Natural killer cell treated with Interleukin-12 subunit alpha and Interleukin-12 subunit beta and Interleukin-15 and Interleukin-18, amount 100 ng/mL, for 72 hours (primary cell): ENCODE results near the gene PRICKLE4. TPM values are rescaled to one million over a fixed set of nuclear protein-coding genes. Genes with fewer than 3 reads are reported as not detected.

Experiments
- ATAC-seq, 2 donors: fragments of 150-1000 bp; cut with Tn5 transposase in 1 of 2; sonication (Bioruptor Pico), chemical (Tn5 transposase) in 1 of 2; 2 replicates each; pipeline ENCODE4 v1.10.0; 2021
- DNase-seq: peaks from one replicate; pipeline ENCODE4 v3.0.0; 2022; ENCODE audit warnings: low spot score
- H3K27ac Mint-ChIP-seq, 2 donors: 1 replicate in 1 of 2; 2 replicates in 1 of 2; pipeline ENCODE4 v1.8.0; 2022; ENCODE audit warnings: mixed read lengths in 2 of 2, mild to moderate bottlenecking in 1 of 2, moderate library complexity in 1 of 2
- H3K27me3 Mint-ChIP-seq, 2 donors: 1 replicate in 1 of 2; 2 replicates in 1 of 2; pipeline ENCODE4 v1.8.0; 2022; ENCODE audit warnings: mixed read lengths in 2 of 2
- H3K36me3 Mint-ChIP-seq: one replicate; pipeline ENCODE4 v1.8.0; 2022; ENCODE audit warnings: mixed read lengths
- H3K4me1 Mint-ChIP-seq, 2 donors: 1 replicate in 1 of 2; 2 replicates in 1 of 2; pipeline ENCODE4 v1.8.0; 2022; ENCODE audit warnings: low read depth in 2 of 2, mixed read lengths in 2 of 2, mild to moderate bottlenecking in 1 of 2
- H3K4me3 Mint-ChIP-seq: one replicate; pipeline ENCODE4 v1.8.0; 2022; ENCODE audit warnings: mixed read lengths
- H3K9me3 Mint-ChIP-seq: 2 replicates; pipeline ENCODE4 v1.8.0; 2022; ENCODE audit warnings: mixed read lengths
- total RNA-seq, 2 donors: library from RNA; stranded (reverse); gene quantifications; one replicate each; pipeline ENCODE4 v1.2.3, GENCODE V29; 2022

The PRICKLE4 gene
- total RNA-seq, 2 donors from 2014 or later = not detected

DNA sequence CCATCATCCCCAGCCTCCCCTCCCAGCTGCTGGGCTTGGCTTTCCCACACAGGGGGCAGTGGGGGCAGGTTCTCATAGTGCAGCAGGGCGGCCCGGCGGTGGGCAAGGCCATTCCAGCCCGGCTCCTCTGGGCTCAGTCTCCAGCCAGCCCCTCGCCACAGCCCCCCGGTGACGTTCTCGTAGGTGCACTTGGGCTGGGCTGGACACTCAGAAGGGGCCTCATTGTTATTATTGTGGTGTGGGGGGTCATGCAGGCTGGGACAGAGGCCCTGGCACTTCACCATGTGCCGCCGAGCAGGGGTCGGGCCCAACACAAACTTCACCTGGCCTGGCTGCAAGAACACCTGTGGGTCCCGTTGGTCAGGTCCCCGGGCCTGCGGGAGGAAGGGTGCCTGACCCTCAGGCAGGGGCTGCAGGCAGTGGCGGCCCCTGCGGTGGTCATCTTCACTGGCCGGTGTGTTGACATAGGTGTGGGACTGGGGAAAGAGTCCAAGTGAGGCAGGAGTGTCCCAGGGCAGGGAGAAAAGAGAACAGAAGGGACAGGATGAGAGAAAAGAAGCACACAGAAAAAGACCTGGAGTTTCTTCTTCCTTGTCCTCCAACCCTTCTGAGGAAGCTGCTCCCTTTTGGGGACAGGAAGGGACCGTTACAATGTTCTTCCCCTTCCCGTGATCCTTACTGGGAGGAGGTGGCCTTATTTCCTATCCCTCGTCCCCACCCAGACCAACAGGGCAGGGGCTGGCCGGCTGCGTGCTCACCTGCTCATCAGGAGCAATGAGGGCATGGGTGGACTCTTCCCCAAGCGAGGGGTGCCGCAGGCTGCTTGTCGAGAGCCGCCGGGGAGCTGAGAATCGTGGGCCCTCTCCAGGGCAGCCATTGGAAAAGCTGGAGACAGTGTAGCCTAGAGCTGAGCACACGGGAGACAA lies 9.3 kb upstream of the PRICKLE4 start:
- H3K27ac Mint-ChIP-seq = no peak overlapping the region
- DNase-seq (no peak), ATAC-seq (no peak)
- peaks cover 4% of the 10 kb centered on the region for H3K36me3 Mint-ChIP-seq
- H3K9me3 Mint-ChIP-seq = no peaks in the 10 kb centered on the region
- H3K27me3 Mint-ChIP-seq = no peaks in the 10 kb centered on the region
- no peak overlapping the region for H3K4me3 Mint-ChIP-seq
- H3K4me1 Mint-ChIP-seq = peaks cover 0 to 8% of the 10 kb centered on the region in 2 donors

GRCh38 chr6:41774841-41775240 lies 5.7 kb upstream of the PRICKLE4 start:
- Mint-ChIP-seq H3K27ac (no peak overlapping the region), H3K36me3 (peaks cover 4% of the 10 kb centered on the region), H3K9me3 (no peaks in the 10 kb centered on the region), H3K4me3 (no peak overlapping the region), H3K27me3 (no peaks in the 10 kb centered on the region), H3K4me1 (peaks cover 7% of the 10 kb centered on the region in 2 donors)
- DNase-seq (no peak), ATAC-seq (no peak)

DNA sequence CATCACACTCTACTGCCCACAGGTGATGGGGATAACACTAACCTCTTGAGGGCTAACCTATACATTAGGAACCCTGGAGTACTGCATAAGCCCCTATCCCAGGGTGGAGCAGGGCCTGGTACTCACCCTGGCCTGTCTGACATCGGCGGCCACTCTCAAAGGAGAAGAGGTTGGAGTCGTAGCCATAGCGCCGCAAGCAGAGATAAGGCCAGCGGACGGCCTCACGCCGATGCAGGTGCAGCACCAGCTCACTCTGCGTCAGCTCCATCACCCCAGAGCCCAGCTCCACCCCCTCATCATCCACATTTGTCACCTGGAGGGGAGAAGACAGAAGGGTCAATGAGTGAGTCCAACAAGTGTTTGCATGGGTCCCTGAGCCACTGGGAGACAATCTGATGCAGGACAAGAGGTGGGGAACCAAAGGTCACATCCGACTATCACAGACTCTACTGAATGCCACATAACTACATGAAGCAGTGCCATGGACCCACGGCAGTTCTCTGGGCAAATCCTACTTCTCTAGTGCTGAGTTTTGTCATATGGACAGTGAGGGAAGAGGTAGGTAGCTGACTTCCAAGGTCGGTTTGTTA lies 5.2 kb upstream of the PRICKLE4 start:
- Mint-ChIP-seq H3K27ac (no peak overlapping the region), H3K36me3 (peaks cover 4% of the 10 kb centered on the region), H3K9me3 (no peaks in the 10 kb centered on the region), H3K27me3 (no peaks in the 10 kb centered on the region), H3K4me1 (peaks cover 7 to 9% of the 10 kb centered on the region in 2 donors), H3K4me3 (no peak overlapping the region)
- DNase-seq (no peak), ATAC-seq (no peak)

GRCh38 chr6:41777551-41778285 lies 2.9 kb upstream of the PRICKLE4 start:
- Mint-ChIP-seq H3K4me3 (peak overlapping the region; percentile 96), H3K4me1 (peaks cover 7 to 14% of the 10 kb centered on the region in 2 donors), H3K27ac (no peak overlapping the region), H3K27me3 (no peaks in the 10 kb centered on the region), H3K36me3 (peaks cover 4% of the 10 kb centered on the region), H3K9me3 (no peaks in the 10 kb centered on the region)
- DNase-seq = no peak
- no peak for ATAC-seq

GRCh38 chr6:41778895-41779294 lies 1.7 kb upstream of the PRICKLE4 start:
- Mint-ChIP-seq H3K4me3 (peak overlapping the region; percentile 96), H3K36me3 (peaks cover 4% of the 10 kb centered on the region), H3K4me1 (peaks cover 7 to 14% of the 10 kb centered on the region in 2 donors), H3K27ac (peak overlapping the region; percentile 45 to 88), H3K9me3 (no peaks in the 10 kb centered on the region), H3K27me3 (no peaks in the 10 kb centered on the region)
- ATAC-seq (no peak), DNase-seq (no peak)

DNA sequence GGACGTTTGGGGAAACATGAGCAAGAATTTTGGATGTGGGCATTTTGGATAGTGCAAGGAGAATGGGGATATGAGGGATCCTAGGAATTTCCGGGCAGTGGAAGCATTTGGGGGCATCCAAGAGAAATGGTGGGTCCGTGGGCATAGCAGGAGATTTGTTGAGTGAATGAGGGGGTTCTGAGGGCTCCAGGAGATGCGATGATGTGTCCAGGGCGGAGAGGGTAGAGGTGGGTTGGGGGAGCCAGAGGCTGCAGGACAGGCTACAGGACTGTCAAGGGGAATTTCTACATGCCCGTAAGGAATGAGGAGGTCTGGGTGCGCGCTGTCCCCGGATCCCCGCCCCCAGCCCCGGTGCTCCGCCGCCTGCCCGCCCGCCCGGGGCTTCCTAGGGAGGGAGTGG lies 1.2 kb upstream of the PRICKLE4 start:
- Mint-ChIP-seq H3K27me3 (no peaks in the 10 kb centered on the region), H3K36me3 (peaks cover 1% of the 10 kb centered on the region), H3K9me3 (no peaks in the 10 kb centered on the region), H3K27ac (peak overlapping the region; percentile 45 to 88), H3K4me1 (peaks cover 7 to 14% of the 10 kb centered on the region in 2 donors), H3K4me3 (peak overlapping the region; percentile 96)
- no peak for DNase-seq
- no peak for ATAC-seq

- no peaks in the 10 kb centered on the region for H3K27me3 Mint-ChIP-seq
- peaks cover 7 to 14% of the 10 kb centered on the region in 2 donors for H3K4me1 Mint-ChIP-seq
- no peaks in the 10 kb centered on the region for H3K9me3 Mint-ChIP-seq
- DNase-seq = peak; percentile 99
- H3K36me3 Mint-ChIP-seq = no peaks in the 10 kb centered on the region
- H3K4me3 Mint-ChIP-seq = peak within 1 kb of the TSS; percentile 96
- H3K27ac Mint-ChIP-seq = peak within 1 kb of the TSS; percentile 45 to 88
- ATAC-seq = peak; percentile 98 to 99
Measured at GRCh38 chr6:41779788-41780550, 613 bp upstream of the PRICKLE4 start, which contains the start of gene FRS3. TSS of gene FRS3 (minus strand) at chr6:41779900. CDS start at chr6:41776987, 2,913 bp downstream.

DNA sequence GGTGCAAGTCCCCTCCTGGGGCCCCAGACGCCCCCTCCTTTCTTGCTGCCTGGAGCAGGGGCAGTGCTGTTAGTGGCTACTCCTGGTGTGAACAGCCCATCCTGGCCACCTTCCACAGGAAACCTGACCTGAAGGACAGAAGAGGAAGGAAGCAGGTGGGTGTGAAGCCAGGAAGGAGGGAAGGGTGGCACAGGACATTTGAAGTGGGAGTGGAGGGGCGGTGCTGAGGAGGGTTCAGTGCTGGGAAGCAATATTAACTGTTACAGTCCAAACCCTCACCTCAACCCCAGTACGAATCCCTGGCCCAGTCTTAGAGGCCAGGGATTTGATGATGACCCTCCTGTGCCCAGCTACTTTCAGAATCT lies 766 bp downstream of the PRICKLE4 start:
- Mint-ChIP-seq H3K27ac (peak overlapping the region in 1 of 2 donors; percentile 37), H3K4me3 (peak overlapping the region; percentile 58), H3K9me3 (no peaks in the 10 kb centered on the region), H3K4me1 (peaks cover 7 to 14% of the 10 kb centered on the region in 2 donors), H3K36me3 (no peaks in the 10 kb centered on the region), H3K27me3 (no peaks in the 10 kb centered on the region)
- ATAC-seq (no peak), DNase-seq (no peak)

DNA sequence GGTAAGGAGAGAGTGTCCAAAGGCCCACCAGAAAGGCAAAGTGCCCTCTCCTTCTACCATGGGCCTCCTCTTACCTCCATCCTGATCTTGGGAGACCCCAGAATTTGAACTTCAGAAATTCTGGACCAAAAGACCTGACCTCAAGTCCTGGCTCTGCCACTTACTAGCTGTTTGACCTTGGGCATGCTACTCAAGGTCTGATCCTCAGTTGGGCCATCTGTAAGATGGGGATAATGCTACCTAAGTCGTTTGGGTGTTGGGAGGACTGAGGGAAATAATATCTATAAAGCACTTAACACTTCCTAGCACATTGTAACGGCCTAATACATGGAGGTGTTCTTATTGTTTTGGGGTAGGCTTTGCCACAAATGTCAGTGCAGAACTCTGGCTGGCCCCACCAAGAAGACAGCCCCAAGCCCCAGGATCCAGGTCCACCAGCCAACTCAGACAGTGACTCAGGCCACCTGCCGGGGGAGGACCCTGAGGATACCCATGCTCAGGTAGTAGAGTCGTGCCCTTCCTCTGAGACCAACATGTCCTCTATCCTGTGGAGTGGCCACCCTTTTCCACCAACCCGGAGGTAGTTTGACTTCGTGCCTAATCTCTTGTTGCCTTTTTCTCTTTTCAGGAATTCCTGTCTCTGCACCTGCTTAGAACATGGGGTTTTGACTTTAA lies 2.7 kb downstream of the PRICKLE4 start:
- Mint-ChIP-seq H3K27me3 (no peaks in the 10 kb centered on the region), H3K4me3 (no peak overlapping the region), H3K36me3 (no peaks in the 10 kb centered on the region), H3K4me1 (peaks cover 7 to 14% of the 10 kb centered on the region in 2 donors), H3K9me3 (no peaks in the 10 kb centered on the region), H3K27ac (no peak overlapping the region)
- ATAC-seq = no peak
- no peak for DNase-seq

DNA sequence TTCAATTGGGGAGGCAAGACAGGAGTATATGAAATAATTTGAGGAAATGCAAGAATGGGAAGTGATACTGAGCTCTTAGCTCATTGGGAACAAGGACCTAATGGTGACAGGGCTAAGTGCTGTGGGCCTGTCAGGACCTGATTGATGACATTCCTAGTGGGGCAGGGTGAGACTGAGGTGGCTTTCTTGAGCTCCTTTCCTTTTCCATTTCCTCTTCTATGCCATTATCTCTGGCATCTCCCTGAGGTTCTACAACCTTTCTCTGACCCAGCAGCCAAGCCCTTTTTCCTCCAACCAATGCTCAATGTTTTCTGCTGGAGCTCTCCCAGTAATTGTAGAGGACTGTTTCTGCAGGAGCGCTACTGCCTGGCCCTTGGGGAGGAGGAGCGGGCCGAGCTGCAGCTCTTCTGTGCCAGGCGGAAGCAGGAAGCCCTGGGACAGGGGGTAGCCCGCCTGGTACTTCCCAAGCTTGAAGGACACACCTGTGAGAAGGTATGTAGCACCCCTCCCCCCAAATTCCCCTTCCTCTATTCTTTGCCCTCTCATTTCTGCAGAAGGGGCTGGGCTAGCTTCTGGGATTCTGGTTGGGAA lies 4.1 kb downstream of the PRICKLE4 start:
- ATAC-seq (no peak), DNase-seq (no peak)
- Mint-ChIP-seq H3K9me3 (no peaks in the 10 kb centered on the region), H3K27me3 (no peaks in the 10 kb centered on the region), H3K27ac (no peak overlapping the region), H3K4me1 (peaks cover 4 to 15% of the 10 kb centered on the region in 2 donors), H3K4me3 (peak overlapping the region; percentile 42), H3K36me3 (peaks cover 4% of the 10 kb centered on the region)

DNA sequence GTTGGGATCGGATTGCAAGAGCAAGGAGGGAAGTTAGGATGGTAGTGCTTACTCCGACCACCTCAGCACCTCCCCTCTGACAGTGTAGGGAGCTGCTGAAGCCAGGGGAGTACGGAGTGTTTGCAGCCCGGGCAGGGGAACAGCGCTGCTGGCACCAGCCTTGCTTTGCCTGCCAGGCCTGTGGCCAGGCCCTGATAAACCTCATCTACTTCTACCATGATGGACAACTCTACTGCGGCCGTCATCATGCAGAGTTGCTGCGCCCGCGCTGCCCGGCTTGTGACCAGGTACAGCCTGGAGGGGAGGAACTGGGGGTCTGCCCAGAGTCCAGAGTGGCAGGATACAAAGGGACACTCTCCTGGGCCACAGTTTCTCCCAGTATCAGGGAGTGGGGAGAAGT lies 4.7 kb downstream of the PRICKLE4 start:
- no peaks in the 10 kb centered on the region for H3K9me3 Mint-ChIP-seq
- ATAC-seq (no peak), DNase-seq (no peak)
- no peaks in the 10 kb centered on the region for H3K27me3 Mint-ChIP-seq
- peaks cover 9% of the 10 kb centered on the region for H3K36me3 Mint-ChIP-seq
- H3K4me3 Mint-ChIP-seq = peak overlapping the region; percentile 42
- H3K4me1 Mint-ChIP-seq = peaks cover 10 to 15% of the 10 kb centered on the region in 2 donors
- H3K27ac Mint-ChIP-seq = no peak overlapping the region

- Mint-ChIP-seq H3K9me3 (no peaks in the 10 kb centered on the region), H3K27ac (no peak overlapping the region), H3K27me3 (no peaks in the 10 kb centered on the region)
Measured at GRCh38 chr6:41785689-41786450, 5.3 kb downstream of the PRICKLE4 start.

More at GRCh38 chr6:41785689-41786450, 5.3 kb downstream of the PRICKLE4 start:
- Mint-ChIP-seq H3K4me1 (peaks cover 10 to 15% of the 10 kb centered on the region in 2 donors), H3K4me3 (peak overlapping the region; percentile 95), H3K36me3 (peaks cover 11% of the 10 kb centered on the region)
- no peak for ATAC-seq
- DNase-seq = no peak
